HepG2 (cell line): ENCODE measurements around the gene NFASC. TPM values are rescaled to one million over a fixed set of nuclear protein-coding genes. Genes with fewer than 3 reads are reported as not detected.

Experiments used
- ATAC-seq: fragments of 200-7000 bp; cut with Tn5 transposase; 3 replicates; pipeline ENCODE4 v1.9.1; 2020; ENCODE audit warnings: mild to moderate bottlenecking, moderate library complexity
- BruUV-seq: library from RNA; stranded (reverse); fragments of 400-500 nt; replicated peaks from 2 replicates; lab custom pipeline; 2021; lab: Mats Ljungman, UMichigan
- CTCF ChIA-PET: fragments of 300-600 bp; formaldehyde crosslinking; extraction: SDS; loops from one replicate; lab custom pipeline; 2021; ENCODE audit warnings: low total read pairs, inconsistent platforms, low intra/inter-chr PET ratio; lab: Yijun Ruan, JAX
- POLR2A ChIA-PET: fragments of 350-600 bp; sonication (Branson Sonifier 250); formaldehyde crosslinking; loops from one replicate; lab custom pipeline; 2020; ENCODE audit warnings: antibody characterized with exemption, inconsistent platforms; lab: Yijun Ruan, JAX
- DNase-seq: peaks from one replicate; pipeline ENCODE4 v3.0.0-alpha.2; 2015; ENCODE audit warnings: low spot score
- FAIRE-seq: peaks from 3 replicates; lab custom pipeline; 2011; peaks lifted over from hg19 to GRCh38; lab: Jason Lieb, UNC
- H2AFZ ChIP-seq: one replicate; pipeline ENCODE4 v1.6.1; 2011; ENCODE audit warnings: low read length, inconsistent platforms
- H3K27ac ChIP-seq: fragments of 300-600 bp; 3 replicates; pipeline ENCODE4 v1.8.0; 2011; ENCODE audit warnings: mixed run types, mild to moderate bottlenecking, mixed read lengths, low read length, inconsistent platforms; ENCODE audit not compliant: insufficient read depth; ENCODE audit errors: extremely low read length
- H3K27me3 ChIP-seq, 2 experiments: fragments of 200-600 bp in 1 of 2; 2 replicates in 1 of 2; 3 replicates in 1 of 2; pipeline versions ENCODE4 v1.6.0 to v1.8.0; 2011; ENCODE audit warnings: low read length in 2 of 2, mild to moderate bottlenecking in 2 of 2, moderate library complexity in 2 of 2, inconsistent platforms in 1 of 2; ENCODE audit not compliant: insufficient read depth in 2 of 2, control insufficient read depth in 1 of 2
- H3K36me3 ChIP-seq, 2 experiments: fragments of 200-600 bp in 1 of 2; replicated peaks in 1 of 2; 2 replicates in 1 of 2; 3 replicates in 1 of 2; pipeline versions ENCODE4 v1.5.1 to v1.8.0; 2011; ENCODE audit warnings: low read length in 2 of 2, inconsistent platforms in 1 of 2; ENCODE audit not compliant: insufficient read depth in 2 of 2, control insufficient read depth in 1 of 2
- H3K4me1 ChIP-seq: 2 replicates; pipeline ENCODE4 v1.5.1; 2012; ENCODE audit warnings: low read length, inconsistent platforms; ENCODE audit not compliant: insufficient read depth
- H3K4me2 ChIP-seq: 2 replicates; pipeline ENCODE4 v1.6.0; 2011; ENCODE audit warnings: low read depth, low read length, inconsistent platforms
- H3K4me3 ChIP-seq, 3 experiments: fragments of 200-600 bp in 1 of 3; sonication (generic), shearing (Covaris generic) in 1 of 3; replicated peaks in 1 of 3; 2 replicates each; pipeline ENCODE4 v1.5.1; 2011 to 2016; ENCODE audit warnings: low read length in 3 of 3, inconsistent platforms in 2 of 3, low read depth in 2 of 3, mild to moderate bottlenecking in 2 of 3, control low read depth in 1 of 3, mixed read lengths in 1 of 3; ENCODE audit not compliant: insufficient read depth in 1 of 3
- H3K79me2 ChIP-seq: one replicate; pipeline ENCODE4 v1.6.1; 2011; ENCODE audit warnings: low read length, inconsistent platforms; ENCODE audit not compliant: insufficient read depth
- H3K9ac ChIP-seq: 2 replicates; pipeline ENCODE4 v1.6.0; 2011; ENCODE audit warnings: mild to moderate bottlenecking, low read depth, low read length, inconsistent platforms; ENCODE audit not compliant: insufficient read depth
- H3K9me3 ChIP-seq: 2 replicates; pipeline ENCODE4 v1.5.1; 2012; ENCODE audit warnings: mild to moderate bottlenecking, low read length
- H4K20me1 ChIP-seq: 2 replicates; pipeline ENCODE4 v1.6.0; 2011; ENCODE audit warnings: inconsistent platforms, mild to moderate bottlenecking, low read length, moderate library complexity; ENCODE audit not compliant: insufficient read depth
- CCDC6 ChIP-seq: sonication (generic); formaldehyde crosslinking; IDR thresholded peaks from 2 replicates; pipeline ENCODE4 v1.8.1; 2022; ENCODE audit warnings: mild to moderate bottlenecking, missing genetic modification reagents, moderate library complexity
- CENPT ChIP-seq: sonication (generic); formaldehyde crosslinking; IDR thresholded peaks from 2 replicates; pipeline ENCODE4 v1.8.0; 2022; ENCODE audit warnings: low read depth, mild to moderate bottlenecking, moderate library complexity, missing genetic modification reagents
- FOXO1 ChIP-seq: sonication (generic); formaldehyde crosslinking; IDR thresholded peaks from 2 replicates; pipeline ENCODE4 v1.4.0; 2020; ENCODE audit warnings: missing genetic modification reagents
- NBN ChIP-seq: fragments of 450-650 bp; conservative IDR thresholded peaks from 2 replicates; pipeline ENCODE4 v1.6.1; 2017
- RAD51 ChIP-seq: fragments of 450-650 bp; IDR thresholded peaks from 2 replicates; pipeline ENCODE4 v1.6.1; 2016; ENCODE audit warnings: borderline replicate concordance
- RFX5 ChIP-seq: IDR thresholded peaks from 2 replicates; pipeline ENCODE4 v1.6.1; 2011; ENCODE audit warnings: low read depth, low read length, improper control_type of control experiment
- SNAPC2 ChIP-seq: sonication (generic); formaldehyde crosslinking; IDR thresholded peaks from 2 replicates; pipeline ENCODE4 v1.8.1; 2022; ENCODE audit warnings: mild to moderate bottlenecking, missing genetic modification reagents
- ZFP1 ChIP-seq: IDR thresholded peaks from 2 replicates; pipeline ENCODE4 v1.6.1; 2016
- ZNF572 ChIP-seq: sonication (generic); formaldehyde crosslinking; IDR thresholded peaks from 2 replicates; pipeline ENCODE4 v1.5.1; 2020; ENCODE audit warnings: mild to moderate bottlenecking, missing genetic modification reagents
- ZNF768 ChIP-seq: sonication (generic); formaldehyde crosslinking; IDR thresholded peaks from 2 replicates; pipeline ENCODE4 v1.4.0; 2020; ENCODE audit warnings: missing genetic modification reagents
- WGBS: methylation state at CpG from one replicate; pipeline ENCODE4 v1.1.6; 2017; ENCODE audit warnings: low lambda C conversion rate; 5-methylcytosine and 5-hydroxymethylcytosine counted together
- in situ Hi-C: cut with HindIII; loops from 2 replicates; pipeline ENCODE4 v1.10.0; 2017; ENCODE audit warnings: low pct_unique_long_range_greater_than_20kb; ENCODE audit not compliant: extremely low pct_ligation_motif_present
- intact Hi-C: fragments of 100-400 bp; cut with micrococcal nuclease; formaldehyde crosslinking; loops from one replicate; pipeline ENCODE4 v1.10.0; 2022; ENCODE audit not compliant: unreplicated experiment
- polyA plus RNA-seq, 8 experiments: library from polyadenylated mRNA; depleted of rRNA in 3 of 8; stranded (reverse) in 7 of 8; unstranded in 1 of 8; fragments of >200 nt; fragmentation: Illumina TruSeq in 4 of 8; extraction: Trizol in 4 of 8; gene quantifications; 2 replicates each; pipeline versions ENCODE4 v1.2.1 to v1.2.3, GENCODE V29; 2011 to 2016; ENCODE audit warnings: low read depth in 4 of 8, missing spikeins in 1 of 8, mixed read lengths in 1 of 8; ENCODE audit not compliant: insufficient read depth in 1 of 8
- total RNA-seq, 5 experiments: library from RNA; depleted of rRNA; stranded (reverse); fragments of >200 nt; fragmentation: Illumina TruSeq; extraction: Trizol; gene quantifications; 2 replicates each; pipeline ENCODE4 v1.2.3, GENCODE V29; 2016; ENCODE audit warnings: low read depth in 1 of 5
- TF ChIP-seq, protein P1 (sequence below): sonication (generic); formaldehyde crosslinking; IDR thresholded peaks from 2 replicates; pipeline ENCODE4 v1.4.0; 2020; ENCODE audit warnings: missing genetic modification reagents
- TF ChIP-seq, protein P2 (sequence below): IDR thresholded peaks from 2 replicates; pipeline ENCODE4 v1.6.1; 2018; ENCODE audit warnings: missing genetic modification reagents
- TF ChIP-seq, protein P3 (sequence below): IDR thresholded peaks from 2 replicates; pipeline ENCODE4 v1.6.1; 2018; ENCODE audit warnings: missing genetic modification reagents, mild to moderate bottlenecking, missing compliant biosample characterization
- TF ChIP-seq, protein P4 (sequence below): sonication (generic); formaldehyde crosslinking; IDR thresholded peaks from 2 replicates; pipeline ENCODE4 v1.4.0; 2020; ENCODE audit warnings: missing genetic modification reagents

Gene NFASC
- total and polyA plus RNA-seq, 2 of the 13 experiments (the other 11 are each of a cell fraction or from before 2014, with no cell fraction given) = not detected

DNA sequence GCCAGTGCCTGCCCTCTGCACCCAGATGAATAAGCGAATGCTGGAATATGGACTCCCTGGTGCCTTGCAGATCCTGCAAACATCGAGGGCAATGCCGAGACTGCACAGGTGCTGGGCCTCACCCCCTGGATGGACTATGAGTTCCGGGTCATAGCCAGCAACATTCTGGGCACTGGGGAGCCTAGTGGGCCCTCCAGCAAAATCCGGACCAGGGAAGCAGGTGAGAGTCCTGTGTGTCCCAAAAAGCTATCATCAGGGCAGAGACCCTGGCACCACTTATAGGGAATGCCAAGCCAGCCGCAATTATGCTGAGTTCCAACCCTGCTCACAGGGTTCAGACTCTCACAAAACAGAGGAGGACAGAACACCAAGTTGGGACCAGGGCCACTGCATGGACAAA is 196.4 kb downstream of the NFASC start:
- no peak for DNase-seq
- Histone ChIP-seq H4K20me1 (no peaks in the 10 kb centered on the region), H3K4me3 (no peak overlapping the region), H2AFZ (no peak overlapping the region), H3K36me3 (no peaks in the 10 kb centered on the region), H3K4me1 (no peaks in the 10 kb centered on the region), H3K4me2 (no peak overlapping the region), H3K9ac (no peak overlapping the region), H3K27ac (no peak overlapping the region), H3K27me3 (peaks cover 0 to 19% of the 10 kb centered on the region in 2 experiments; a peak in 3 of 5 replicates), H3K79me2 (no peaks in the 10 kb centered on the region), H3K9me3 (no peaks in the 10 kb centered on the region)
- intact Hi-C loops = no loop called here
- TF ChIP-seq NBN (no peak), SNAPC2 (CRISPR knock-in tag) (no peak), ZNF768 (CRISPR knock-in tag) (no peak), ZNF572 (CRISPR knock-in tag) (no peak), CENPT (no peak), FOXO1 (CRISPR knock-in tag) (no peak), RAD51 (no peak), RFX5 (no peak), CCDC6 (CRISPR knock-in tag) (no peak), ZFP1 (no peak)
- TF ChIP-seq, protein P1, sequence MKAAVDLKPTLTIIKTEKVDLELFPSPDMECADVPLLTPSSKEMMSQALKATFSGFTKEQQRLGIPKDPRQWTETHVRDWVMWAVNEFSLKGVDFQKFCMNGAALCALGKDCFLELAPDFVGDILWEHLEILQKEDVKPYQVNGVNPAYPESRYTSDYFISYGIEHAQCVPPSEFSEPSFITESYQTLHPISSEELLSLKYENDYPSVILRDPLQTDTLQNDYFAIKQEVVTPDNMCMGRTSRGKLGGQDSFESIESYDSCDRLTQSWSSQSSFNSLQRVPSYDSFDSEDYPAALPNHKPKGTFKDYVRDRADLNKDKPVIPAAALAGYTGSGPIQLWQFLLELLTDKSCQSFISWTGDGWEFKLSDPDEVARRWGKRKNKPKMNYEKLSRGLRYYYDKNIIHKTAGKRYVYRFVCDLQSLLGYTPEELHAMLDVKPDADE (CRISPR knock-in tag) = no peak
- TF ChIP-seq, protein P2, sequence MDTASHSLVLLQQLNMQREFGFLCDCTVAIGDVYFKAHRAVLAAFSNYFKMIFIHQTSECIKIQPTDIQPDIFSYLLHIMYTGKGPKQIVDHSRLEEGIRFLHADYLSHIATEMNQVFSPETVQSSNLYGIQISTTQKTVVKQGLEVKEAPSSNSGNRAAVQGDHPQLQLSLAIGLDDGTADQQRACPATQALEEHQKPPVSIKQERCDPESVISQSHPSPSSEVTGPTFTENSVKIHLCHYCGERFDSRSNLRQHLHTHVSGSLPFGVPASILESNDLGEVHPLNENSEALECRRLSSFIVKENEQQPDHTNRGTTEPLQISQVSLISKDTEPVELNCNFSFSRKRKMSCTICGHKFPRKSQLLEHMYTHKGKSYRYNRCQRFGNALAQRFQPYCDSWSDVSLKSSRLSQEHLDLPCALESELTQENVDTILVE (CRISPR knock-in tag) = no peak
- TF ChIP-seq, protein P3, sequence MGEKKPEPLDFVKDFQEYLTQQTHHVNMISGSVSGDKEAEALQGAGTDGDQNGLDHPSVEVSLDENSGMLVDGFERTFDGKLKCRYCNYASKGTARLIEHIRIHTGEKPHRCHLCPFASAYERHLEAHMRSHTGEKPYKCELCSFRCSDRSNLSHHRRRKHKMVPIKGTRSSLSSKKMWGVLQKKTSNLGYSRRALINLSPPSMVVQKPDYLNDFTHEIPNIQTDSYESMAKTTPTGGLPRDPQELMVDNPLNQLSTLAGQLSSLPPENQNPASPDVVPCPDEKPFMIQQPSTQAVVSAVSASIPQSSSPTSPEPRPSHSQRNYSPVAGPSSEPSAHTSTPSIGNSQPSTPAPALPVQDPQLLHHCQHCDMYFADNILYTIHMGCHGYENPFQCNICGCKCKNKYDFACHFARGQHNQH (CRISPR knock-in tag) = no peak
- TF ChIP-seq, protein P4, sequence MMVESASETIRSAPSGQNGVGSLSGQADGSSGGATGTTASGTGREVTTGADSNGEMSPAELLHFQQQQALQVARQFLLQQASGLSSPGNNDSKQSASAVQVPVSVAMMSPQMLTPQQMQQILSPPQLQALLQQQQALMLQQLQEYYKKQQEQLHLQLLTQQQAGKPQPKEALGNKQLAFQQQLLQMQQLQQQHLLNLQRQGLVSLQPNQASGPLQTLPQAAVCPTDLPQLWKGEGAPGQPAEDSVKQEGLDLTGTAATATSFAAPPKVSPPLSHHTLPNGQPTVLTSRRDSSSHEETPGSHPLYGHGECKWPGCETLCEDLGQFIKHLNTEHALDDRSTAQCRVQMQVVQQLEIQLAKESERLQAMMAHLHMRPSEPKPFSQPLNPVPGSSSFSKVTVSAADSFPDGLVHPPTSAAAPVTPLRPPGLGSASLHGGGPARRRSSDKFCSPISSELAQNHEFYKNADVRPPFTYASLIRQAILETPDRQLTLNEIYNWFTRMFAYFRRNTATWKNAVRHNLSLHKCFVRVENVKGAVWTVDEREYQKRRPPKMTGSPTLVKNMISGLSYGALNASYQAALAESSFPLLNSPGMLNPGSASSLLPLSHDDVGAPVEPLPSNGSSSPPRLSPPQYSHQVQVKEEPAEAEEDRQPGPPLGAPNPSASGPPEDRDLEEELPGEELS (CRISPR knock-in tag) = no peak
- in situ Hi-C loops = loop anchor here (10.0 kb wide), 1 partner anchor 188 kb away; no protein-coding TSS in a partner anchor
- 35% methylated on average over 2 of the region's 6 CpGs for WGBS
- no peak for FAIRE-seq
- BruUV-seq = no TSS peak
- ATAC-seq = no peak
- POLR2A ChIA-PET = no interaction called here
- CTCF ChIA-PET = no interaction called here
